Suppressor macrophage treated with lipopolysaccharide for 1 hour (primary cell): Measurements from ENCODE around the gene PRXL2A.

ENCODE experiments used
- DNase-seq, 3 donors: peaks; one replicate each; pipeline ENCODE4 v3.0.0-alpha.2; 2020 to 2022

Gene PRXL2A

GRCh38 chr10:80447436-80448190 is 39.3 kb downstream of the PRXL2A start:
- peak; percentile 60 to 71 (median 66) for DNase-seq

DNA sequence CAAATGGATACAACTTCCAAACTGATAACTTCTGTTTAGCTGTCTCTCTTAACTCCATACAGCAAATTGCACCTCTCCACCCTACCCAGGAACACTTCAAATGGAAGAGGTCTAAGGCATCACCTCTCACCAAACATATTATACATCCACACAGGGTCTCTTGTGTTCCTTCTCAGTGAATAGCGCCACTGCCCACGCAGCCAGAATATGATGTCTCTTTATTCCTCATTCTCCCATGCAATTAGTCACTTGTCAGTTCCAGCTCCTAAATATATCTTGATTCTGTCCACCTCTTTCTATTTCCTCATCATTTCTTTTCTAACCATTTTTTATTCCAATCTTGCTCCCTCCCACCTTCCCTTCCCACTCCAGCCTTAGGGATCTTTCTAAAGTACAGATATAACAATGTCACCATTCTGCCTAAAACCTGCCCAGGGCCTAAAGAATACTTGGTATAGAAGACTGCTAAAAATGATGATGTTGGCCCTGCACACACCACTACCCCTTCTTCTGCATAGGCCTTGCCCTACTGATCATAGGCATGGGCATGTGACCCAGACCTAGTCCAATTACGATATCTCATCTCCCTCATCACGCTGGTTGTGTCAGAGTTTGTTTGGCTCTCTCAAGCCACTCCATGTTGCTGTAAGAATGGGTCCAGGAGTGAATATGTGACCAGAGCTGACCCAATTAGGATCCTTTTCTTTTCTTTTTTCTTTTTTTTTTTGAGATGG is 40.0 kb downstream of the PRXL2A start:
- DNase-seq, result peak; percentile 44 to 76 (median 59)

DNA sequence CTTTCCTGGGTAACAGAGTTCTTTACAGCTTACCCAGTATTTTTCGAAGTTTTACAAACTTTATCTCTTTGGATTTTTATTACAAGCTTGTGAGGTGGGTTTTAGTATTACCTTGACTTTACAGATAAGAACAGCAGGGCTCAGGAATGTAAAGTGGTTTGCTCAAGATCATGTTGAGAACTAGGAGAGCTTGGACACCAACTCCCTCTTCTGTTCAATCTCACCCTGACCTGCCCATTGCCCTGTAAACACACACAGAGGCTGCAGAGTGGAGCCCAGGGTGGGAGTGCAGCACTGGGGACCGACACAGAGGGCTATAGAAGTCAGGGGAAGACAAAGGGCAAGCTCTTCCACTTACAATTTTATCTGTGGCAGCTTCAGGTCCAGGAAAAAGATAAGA is 41.2 kb downstream of the PRXL2A start:
- DNase-seq, result no peak

- peak in 1 of 3 donors; percentile 62 for DNase-seq
Observed at GRCh38 chr10:80451132-80451531, 42.8 kb downstream of the PRXL2A start.

DNA sequence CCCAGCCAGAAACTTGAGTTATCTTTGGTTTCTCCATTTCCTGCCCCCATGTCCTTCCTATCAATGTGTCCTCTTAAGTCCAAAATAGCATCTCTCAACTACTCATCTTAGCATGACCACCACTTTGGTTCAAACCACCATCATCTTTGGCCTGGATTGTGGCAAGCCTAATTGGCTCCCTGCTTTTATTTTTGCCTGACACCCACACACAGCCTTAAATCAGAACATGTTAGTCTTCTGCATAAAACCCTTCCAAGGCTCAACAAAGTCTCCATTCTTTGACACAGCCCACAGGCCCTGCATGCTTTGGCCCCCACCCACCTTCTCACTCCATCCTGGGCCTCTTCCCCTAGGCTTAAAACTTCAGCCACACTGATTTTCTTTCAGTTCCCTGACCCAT is 43.7 kb downstream of the PRXL2A start:
- no peak for DNase-seq

DNA sequence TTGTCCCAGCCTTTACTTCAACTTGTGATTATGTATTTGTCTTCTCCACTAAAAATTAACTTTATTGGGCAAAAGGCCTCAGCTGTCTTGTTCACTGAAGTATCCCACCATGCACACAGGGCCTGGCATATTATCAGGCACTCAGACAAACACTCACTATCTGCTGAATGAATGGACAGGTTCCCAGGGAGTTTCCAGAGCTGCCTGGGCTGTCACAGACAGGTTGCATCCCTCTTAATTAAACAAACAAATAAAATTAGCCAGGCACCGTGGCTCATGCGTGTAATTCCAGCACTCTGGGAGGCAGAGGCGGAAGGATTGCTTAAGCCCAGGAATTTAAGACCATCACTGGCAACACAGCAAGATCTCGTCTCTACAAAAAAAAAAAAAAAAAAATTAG is 44.3 kb downstream of the PRXL2A start:
- no peak for DNase-seq

DNA sequence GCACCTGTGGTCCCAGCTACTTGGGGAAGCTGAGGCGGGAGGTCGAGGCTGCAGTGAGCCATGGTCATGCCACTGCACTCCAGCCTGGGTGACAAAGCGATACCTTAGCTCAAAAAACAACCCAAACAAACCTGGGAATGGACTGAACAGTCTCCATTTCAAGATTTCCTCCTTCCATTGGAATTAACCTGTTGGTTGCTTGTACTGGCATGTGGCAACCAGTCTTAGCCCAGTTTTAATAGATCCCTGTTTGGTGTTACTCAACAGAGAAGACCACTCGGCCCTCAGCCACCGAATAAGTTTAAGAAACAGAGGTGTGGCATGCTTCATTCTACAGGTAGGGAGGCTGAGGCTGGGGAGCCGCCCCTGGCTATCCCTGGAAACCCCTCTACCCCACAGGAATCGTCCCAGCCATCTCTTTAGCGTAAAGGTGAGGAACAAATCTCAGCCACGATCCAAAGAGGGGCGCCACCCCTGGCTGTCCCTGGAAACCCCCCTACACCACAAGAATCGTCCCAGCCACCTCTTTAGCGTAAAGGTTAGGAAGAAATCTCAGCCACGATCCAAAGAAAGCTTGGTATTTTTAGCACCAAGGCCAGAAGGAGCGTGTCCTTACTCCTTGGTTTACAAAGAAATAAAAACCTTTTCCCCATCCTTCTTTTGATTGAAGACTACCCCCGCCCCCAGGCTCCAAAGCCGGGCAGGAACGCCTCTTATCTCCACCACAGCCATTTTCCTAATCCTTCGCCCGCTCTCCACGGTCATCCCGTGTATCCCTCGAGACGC is 44.9 kb downstream of the PRXL2A start:
- DNase-seq, result no peak

GRCh38 chr10:80453842-80454512 is 45.6 kb downstream of the PRXL2A start, which contains the start of gene TSPAN14:
Gene TSPAN14, plus strand, starts transcription at chr10:80454310. Its CDS starts 34,924 bp downstream, at chr10:80489234.
- DNase-seq, result peak; percentile 91 to 98 (median 95)

DNA sequence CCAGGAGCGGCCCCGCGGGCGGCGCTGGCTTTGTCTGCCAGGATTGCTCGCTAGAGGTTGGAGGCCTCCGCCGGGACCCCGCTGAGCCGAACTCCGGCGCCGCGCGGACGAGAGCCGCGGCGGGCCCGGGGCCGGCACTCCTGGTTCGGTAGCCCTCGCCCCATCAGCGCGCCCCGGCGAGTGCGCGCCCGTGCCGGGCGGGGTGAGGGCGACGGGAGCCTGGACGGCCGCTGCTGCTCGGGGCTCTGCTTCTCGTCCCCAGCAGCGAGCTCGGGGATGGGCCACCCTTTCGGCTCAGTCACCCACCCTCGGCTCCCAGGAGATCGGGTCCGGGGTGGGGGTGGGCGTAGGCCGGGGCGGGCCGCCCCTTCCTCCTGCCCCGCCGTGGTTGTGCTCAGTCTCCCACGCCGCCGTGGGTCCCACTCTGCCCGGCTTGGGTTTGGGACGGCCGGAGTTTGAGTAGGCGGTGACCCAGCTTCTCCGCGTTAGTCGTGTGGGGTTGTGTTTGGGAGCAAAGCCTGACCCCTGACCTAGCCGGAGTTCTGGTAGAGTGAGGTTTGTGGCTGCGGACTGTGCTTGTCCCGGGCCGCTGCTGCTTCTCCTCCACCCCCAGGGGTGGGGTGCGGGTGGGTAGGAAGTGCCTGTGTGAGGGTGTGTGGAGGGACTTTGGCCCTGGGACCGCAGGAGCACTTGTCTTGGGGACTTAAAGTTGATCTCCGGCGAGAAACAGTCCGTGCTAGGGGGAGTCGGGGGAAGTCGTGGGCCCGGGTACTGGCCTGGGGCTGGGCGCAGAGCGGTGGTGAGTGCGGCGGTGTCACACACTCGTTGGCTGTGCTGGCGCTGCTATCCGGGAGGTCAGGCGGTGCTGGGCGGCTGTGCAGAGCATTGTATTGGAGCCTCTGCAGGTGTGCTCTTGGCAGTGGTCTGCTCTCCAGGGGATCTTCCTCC is 46.4 kb downstream of the PRXL2A start:
- peak; percentile 61 to 67 (median 65) for DNase-seq

GRCh38 chr10:80455461-80456349 is 47.4 kb downstream of the PRXL2A start:
- no peak for DNase-seq

DNA sequence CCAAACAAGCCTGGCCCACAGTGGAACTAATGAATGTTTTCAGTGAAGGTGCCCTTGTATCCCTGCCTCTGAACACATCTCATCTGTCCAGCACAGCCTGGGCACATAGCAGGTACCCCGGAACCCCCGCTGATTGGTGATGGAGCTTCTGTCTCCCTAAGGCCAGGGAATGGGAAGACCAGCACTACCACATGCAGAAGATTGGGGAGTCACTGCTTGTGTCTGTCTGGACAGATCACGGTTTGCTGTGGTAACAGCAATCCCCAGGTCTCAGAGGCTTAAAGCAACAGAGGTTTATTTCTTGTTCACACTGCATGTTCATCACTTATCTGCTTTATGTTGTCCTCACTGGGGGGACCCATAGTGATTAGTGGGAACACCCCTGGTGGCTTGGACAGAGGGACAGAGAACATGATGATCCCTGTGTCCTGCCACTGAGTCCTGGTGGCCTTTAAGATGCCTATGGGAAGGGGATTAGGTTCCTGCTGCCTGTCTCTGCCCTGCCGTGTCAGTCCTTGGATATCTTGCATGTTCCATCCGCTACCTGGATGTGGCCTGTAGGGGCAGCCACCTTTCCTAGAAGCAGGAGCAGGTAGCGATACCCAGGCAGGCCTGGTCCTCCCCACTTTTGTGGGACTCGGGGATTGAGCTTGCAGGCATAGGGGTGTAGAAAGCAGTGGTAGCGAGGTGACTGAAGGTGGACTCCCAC is 49.4 kb downstream of the PRXL2A start:
- DNase-seq, result no peak

- DNase-seq, result no peak
Observed at GRCh38 chr10:80458263-80458625, 49.9 kb downstream of the PRXL2A start.

DNA sequence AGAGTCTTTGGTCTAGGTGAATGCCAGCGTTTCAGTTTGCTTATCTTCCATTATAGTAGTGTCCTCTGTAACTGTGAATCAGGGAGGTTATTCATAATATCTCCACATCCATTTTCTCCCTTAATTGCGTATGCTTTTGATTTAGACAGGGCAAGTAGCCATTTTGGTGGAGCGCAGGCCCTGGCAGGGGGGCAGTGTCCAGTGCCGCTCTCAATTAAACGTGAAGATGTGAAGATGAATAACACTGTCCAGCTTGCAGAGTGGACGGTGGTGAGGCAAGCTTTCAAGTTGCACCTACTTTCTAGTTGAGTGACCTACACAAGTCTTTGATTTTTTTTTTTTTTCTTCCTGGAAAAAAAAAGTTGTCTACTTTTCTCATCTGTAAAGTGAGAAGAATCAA is 50.3 kb downstream of the PRXL2A start:
- DNase-seq, result no peak

GRCh38 chr10:80459047-80459865 is 50.9 kb downstream of the PRXL2A start:
- peak; percentile 74 to 76 (median 76) for DNase-seq

DNA sequence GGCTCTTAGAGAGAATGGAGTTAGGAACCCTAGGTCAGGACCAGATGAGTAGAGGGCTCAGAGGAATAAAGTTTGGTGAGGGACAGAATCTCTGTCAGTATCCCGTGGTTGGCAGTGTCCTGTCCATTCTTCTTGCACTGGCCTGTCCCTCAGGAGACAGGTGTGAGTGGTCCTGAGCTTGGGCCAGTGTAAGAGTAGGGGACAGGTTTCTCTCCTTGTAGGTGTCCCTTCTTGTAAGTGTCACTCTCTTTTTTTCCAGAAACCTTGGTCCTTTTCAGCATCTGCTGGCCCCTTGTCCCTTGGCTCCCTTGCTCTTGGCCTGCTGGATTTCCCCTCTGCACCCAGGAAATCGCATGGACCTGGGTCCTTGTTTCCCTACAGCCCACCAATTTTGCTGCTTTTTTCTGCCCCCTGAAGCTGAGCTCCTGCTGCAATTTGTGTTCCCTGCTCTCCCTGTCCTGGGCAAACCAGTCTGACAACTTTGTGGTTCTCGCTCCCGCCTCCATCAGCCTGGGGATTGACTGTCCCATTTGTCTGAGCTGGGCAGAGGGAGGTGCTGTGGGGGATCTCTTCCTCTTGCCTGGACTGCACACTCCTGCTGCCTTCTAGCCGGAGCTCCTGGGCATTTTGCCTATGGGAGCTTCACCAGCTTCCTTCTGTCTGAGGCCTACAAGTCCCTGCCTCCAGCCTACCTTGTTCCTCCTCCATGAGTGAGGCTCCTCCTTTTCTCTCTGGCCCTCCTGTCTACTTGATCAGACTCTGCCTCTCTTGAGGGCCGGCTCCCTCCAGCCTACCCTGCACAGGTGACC is 52.3 kb downstream of the PRXL2A start:
- peak in 2 of 3 donors; percentile 43 to 44 for DNase-seq

GRCh38 chr10:80461208-80462183 is 53.1 kb downstream of the PRXL2A start:
- DNase-seq, result no peak
